Renal cortex interstitium (tissue), 15 donors: ENCODE results near the gene OBP2A. TPM values are rescaled to one million over a fixed set of nuclear protein-coding genes. Genes with fewer than 3 reads are reported as not detected.
"Not testable (repeated sequence)": the region's sequence is repeated elsewhere in the genome, so short reads cannot be mapped to it uniquely, and the experiment has no call there.

Experiments
- DNase-seq, 11 donors: peaks; one replicate each; pipeline ENCODE4 v3.0.0-alpha.2; 2013; ENCODE audit warnings: low read depth in 9 of 11, low spot score in 4 of 11; ENCODE audit errors: extremely low read depth in 1 of 11
- long read RNA-seq, 16 experiments: transcript quantifications; one replicate each; lab custom pipeline, GENCODE V29; 2026
- polyA plus RNA-seq, 3 donors: library from polyadenylated mRNA; unstranded; fragments of 120-200 nt; gene quantifications; one replicate each; pipeline ENCODE4 v1.2.1, GENCODE V29; 2013; ENCODE audit not compliant: insufficient read length in 3 of 3

OBP2A gene, protein sequence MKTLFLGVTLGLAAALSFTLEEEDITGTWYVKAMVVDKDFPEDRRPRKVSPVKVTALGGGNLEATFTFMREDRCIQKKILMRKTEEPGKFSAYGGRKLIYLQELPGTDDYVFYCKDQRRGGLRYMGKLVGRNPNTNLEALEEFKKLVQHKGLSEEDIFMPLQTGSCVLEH
- polyA plus RNA-seq: under 1 TPM in 1 of 3 donors, not detected in 2; 0.59 TPM
- long read RNA-seq, donor 1: 0 reads
- long read RNA-seq, donor 2: 0 reads
- long read RNA-seq, donor 3: 0 reads
- long read RNA-seq, donor 4: 0 reads
- long read RNA-seq, donor 5: 0 reads
- long read RNA-seq, donor 6: 0 reads
- long read RNA-seq, donor 7: 0 reads
- long read RNA-seq, donor 8: 0 reads
- long read RNA-seq, donor 9: 0 reads
- long read RNA-seq, donor 10: 0 reads
- long read RNA-seq, donor 11: 0 reads
- long read RNA-seq, donor 12: 0 reads
- long read RNA-seq, donor 13: 0 reads
- long read RNA-seq, donor 14: 0 reads
- long read RNA-seq, donor 15: 0 reads
- long read RNA-seq, donor 16: 0 reads

DNA sequence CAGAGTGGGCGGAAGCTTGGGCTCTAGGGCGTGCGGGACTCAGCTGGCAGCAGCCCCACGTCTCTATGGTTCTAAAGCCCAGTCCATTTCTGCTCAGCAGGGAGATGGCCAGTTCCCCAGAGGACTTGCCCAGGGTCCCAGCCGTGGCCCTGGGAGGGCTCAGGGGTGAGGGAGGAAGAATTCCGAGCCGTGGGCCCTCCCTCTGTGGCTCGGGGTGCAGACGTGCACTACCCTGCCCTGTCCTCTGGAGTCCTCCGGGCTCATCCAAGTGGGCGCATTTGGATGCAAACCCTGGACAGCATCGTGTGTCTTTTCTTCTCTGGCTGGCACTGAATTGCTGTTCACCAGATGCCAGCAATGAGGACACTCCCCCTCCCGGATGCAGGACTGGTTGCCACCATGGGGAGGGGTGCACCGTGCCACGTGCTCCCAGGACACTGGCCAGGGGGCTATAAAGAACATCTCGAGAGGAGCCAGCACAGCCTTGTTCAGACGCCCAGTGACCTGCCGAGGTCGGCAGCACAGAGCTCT, at the start of gene OBP2A:
TSS of gene OBP2A (plus strand) at position 481 of the 531 bp plus-strand sequence. CDS start 55 bp downstream, outside the sequence.
- not testable (repeated sequence) for DNase-seq

DNA sequence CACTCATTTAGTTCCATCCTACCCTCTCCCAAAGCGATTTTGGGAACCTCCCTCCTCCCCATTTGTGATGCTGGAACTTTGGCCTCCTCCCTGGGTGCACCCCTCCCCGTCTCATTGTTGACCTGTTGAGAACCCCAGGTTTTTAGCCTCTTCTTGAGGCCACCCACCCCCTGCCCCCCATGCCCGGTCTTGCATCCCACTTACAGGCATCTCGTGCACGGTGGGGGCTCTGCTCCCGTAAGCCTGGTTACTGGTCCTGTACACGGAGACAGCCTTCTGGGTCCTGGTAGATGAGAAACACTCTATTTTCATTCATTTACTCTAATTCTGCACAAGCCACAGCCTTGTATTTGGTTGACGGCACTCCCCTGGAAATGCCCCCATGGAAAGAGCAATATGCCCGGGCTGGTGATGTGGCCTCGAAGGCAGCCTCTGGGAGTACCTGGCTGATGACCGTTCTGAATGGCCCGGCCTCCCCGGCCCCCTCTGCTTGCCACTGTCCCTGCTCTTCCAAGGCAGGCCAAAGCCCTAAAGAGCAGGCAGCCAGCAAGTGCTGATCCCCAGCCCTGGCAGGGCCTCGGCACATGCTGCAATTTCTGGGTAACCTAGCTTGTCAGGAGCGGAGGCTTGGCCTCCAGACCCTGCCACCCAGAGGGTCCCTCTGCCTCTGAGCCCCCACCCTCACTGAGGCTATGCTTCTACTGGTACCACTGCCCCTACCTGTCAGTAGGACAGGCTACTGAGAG, 47.4 kb upstream of the OBP2A start:
- DNase-seq: no peak

DNA sequence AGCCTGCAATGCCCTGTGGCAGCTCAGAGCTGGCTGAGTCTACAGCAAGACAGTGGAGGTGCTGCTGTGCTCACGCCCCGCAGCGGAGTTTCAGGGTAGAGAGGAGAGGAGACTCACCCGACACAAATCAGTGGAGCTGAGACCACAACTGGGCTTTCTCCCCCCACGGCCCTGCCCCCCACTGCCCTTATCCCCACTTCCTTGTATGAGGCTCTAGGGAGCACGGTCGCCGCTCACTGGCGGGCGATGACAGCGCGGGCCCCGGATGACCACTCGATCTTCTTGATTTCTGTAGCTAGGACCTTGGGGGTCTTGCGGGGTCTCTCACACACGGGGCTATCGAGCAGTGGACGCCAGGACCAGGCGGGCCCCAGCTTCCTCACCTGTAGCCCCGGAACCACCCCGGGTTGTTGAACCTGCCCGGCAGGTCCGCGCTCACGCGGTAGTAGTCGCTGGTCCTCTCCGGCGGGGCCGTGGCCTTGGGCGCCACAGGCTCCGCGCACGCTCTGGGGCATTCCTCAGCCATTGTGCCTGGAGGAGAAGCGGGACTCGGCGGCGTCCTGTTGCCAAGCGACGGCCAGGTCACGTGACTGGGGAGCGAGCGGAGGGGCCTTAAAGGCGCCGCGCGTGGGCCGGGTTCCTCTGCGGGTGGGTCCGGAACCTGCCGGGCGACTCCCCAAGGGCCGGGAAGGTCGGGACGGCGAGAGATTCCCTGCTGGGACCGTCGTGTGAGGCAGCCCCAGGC, 46.4 kb upstream of the OBP2A start:
- peak; percentile 68 to 89 (median 83) for DNase-seq

DNA sequence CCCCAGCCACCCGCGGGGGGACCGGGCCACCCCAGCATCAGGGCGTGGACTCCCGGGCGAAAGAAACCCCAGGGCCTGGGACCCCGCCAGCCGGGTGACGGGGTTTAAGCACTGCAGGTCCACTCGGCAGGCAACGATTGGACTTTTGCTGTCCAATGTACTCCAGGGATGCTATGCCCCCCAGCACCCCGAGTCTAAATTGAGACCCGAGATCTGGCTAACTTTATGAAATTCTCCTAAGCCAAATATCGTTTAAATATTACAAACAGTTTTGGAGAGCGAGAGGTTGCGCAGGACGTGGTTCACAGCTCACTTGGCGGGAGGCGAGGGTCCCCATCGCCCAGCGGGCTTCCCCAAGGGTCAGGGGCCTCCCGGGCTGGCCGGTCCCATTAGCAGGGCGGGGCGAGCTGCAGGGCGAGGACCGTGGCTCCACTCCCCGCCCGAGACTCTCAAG, 45.8 kb upstream of the OBP2A start:
- peak in 1 of 11 donors; percentile 32 for DNase-seq

DNA sequence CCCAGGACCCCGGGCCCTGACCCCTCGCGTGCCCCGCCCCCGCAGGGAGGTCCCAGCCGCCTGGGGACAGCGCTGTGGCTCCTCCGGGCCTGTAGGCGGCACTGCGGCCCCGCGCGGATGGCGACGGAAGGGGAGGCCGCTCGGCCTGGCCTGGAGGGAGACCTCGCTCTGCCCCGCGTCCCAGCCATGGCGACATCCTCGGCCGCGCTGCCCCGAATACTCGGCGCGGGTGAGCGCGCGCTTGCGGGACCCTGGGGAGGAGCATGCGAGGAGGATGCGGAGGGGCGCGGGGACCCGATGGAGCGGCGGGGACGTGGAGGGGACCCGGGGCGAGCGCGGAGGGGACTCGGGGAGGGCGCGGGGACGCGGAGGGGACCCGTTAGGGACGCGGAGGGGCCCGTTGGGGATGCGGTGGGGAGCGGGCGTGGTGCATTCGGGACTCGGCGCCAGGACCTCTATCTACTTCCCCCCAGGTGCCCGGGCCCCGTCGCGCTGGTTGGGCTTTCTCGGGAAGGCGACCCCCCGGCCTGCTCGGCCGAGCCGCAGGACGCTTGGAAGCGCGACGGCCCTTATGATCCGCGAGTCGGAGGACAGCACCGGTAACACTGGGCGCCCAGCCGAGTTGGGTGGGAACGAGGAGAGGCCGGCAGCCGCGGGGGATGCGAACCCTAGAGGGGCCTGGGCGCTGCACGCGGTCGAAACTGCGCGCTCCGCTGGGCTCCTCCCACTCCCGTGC, 45.2 kb upstream of the OBP2A start, which contains the start of gene MRPS2:
TSS of gene MRPS2 (plus strand) at position 158 of the 736 bp plus-strand sequence. CDS start at position 187, 29 bp downstream.
- DNase-seq: peak in 10 of 11 donors; percentile 73 to 87 (median 84)

DNA sequence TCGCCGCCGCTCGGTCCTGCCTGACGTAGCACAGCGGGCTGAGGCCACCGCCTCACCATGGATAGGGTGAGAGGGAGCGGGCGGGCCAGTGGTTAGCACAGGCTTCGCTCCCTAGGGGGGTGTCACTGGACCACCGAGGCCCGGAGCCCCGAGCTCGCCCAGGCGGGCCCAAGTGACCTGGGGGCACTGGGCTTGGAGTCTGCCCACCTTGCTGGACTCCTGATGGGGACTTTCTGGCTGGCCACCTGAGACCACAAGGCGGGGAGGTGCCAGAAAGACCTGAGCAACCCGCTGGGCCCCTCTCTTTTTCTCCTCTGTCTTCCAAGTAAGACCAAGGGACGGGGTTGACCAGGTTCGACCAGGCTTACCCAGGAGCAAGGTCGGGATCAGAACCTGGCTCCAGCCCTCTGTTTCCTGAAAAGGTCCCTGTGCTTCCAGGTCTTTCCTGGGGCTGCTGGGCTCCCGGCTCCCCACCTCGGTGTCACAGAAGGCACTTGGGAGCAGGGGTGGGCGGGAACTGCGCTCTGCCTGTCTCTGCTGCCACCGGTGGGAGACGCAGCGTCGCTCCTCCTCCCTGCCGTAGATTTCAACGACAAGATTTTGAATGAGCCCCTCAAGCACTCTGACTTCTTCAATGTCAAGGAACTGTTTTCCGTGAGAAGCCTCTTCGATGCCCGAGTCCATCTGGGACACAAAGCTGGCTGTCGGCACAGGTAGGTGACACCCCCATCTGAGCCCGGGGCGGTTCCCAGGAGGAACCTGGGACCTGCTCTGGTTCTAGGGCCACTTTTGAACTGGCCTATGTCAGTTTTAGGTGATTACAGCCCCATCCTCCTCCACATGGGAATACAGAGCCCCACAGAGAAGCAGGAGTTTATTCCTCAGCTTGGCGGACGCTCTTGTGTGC, 44.4 kb upstream of the OBP2A start:
- peak in 1 of 11 donors; percentile 33 for DNase-seq

DNA sequence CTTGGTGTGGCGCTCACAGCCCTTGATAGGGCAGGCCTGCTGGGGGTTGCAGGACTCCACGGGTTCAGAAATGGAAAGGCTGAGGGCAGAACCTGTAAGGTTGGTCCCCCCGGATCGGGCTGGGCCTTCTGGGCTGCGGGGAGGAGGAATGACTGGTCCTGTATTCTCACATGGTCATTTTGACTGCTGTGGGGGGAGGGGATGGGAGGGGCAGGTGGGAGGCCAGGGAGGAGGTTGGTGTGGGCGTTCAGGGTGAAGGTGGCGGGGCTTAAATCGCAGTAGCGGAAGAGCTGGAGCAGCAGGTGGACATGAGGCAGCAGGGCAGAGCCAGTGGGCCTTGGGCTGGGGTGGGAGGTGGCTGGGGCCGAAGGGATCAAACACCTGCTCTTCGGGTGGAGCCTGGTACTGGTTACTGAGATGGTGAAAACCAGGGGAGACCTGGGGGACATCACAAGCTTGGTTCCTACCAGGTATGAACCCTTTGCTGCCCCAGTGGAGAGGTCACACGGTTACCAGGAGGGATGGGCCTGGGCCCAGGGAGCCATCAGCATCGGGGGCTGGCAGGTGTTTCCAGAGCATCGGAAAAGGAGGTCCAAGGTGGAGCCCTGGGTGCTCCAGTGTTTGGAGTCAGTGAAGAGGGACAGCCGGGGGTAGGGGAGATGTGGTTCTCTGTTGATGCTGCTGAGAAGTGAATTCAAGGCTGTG, 43.6 kb upstream of the OBP2A start:
- DNase-seq: no peak

DNA sequence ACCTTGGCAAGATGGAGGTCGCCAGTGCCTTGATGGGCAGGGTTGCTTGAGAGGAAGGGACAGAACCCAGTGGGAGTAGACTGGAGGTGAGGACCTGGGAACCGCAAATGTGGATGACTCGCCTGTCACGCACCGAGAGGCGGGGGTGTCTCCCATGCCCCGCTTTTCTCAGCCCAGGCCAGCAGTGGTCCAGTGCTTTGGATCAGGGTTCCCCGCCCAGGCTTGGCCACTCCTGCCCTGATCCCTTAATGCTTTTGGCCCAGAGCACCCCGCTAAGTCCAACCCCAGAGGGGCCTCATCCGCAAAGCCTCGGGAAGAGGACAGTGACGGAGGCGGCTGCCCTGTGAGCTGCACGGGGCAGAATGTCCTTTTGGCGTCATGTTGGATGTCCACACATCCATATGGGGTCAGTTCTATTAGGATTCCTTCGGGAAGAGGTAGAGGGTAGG, 43.0 kb upstream of the OBP2A start:
- DNase-seq: no peak

DNA sequence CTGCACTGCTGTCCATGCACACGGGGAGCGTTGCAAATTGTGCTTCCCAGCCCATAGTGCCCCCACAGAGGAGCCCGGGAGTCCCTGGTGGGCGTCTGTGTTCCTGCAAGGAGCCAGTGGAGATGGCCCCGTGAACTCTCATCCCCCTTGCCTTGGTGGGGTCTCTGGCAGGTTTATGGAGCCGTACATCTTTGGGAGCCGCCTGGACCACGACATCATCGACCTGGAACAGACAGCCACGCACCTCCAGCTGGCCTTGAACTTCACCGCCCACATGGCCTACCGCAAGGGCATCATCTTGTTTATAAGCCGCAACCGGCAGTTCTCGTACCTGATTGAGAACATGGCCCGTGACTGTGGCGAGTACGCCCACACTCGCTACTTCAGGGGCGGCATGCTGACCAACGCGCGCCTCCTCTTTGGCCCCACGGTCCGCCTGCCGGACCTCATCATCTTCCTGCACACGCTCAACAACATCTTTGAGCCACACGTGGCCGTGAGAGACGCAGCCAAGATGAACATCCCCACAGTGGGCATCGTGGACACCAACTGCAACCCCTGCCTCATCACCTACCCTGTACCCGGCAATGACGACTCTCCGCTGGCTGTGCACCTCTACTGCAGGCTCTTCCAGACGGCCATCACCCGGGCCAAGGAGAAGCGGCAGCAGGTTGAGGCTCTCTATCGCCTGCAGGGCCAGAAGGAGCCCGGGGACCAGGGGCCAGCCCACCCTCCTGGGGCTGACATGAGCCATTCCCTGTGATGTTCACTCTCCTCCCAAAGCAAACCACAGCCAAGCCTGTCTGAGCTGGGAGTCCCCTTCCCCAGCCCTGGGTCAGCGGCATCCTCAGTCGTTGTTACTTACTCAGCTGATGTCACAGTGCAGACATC, 42.3 kb upstream of the OBP2A start:
- no peak for DNase-seq

DNA sequence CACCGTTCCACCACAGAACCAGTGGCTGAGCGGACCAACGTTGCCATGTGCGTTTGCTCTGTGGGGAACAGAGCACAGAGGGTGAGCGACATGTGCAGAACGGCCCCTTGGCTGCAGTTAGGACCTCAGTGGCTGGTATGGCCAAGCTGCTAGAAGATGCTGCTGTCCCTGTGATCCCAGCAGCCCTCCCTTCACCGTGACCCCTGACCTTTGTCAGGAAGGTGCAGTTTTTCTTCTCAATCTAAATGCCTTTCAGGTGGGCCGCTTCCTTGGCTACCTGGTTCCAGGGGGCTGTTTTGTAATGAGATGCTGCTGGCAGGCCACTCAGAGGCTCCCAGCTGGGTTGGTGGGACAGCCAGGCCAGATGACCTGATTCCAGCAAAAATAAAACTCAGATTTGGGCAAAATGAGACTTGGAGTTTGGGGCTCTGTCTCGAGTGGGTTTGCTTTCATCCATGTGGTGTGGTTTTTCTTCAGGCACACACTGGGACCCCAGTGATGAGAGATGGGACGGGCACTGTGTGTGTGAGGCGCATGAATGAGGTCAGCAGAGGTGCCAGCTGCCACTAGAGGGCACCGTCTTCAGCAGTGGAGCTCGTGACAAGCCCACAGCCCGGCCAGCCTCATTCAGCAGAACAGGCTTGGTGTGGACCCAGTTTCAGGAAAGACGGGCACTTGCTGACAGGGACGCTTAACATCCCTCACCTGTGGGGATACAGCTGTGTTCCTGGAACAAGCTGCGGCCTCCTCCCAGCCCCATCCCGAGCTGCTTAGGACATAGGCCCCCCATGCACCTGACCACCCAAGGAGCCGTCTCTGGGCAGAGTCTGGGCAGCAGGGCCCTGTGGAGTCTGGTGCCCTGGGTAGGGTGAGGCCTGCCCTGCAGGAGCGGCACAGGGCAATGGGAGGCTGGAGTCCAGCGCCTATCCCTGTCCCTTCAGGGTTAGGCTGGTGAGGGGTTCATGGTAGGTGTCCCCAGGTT, 41.4 kb upstream of the OBP2A start:
- peak in 1 of 11 donors; percentile 35 for DNase-seq

DNA sequence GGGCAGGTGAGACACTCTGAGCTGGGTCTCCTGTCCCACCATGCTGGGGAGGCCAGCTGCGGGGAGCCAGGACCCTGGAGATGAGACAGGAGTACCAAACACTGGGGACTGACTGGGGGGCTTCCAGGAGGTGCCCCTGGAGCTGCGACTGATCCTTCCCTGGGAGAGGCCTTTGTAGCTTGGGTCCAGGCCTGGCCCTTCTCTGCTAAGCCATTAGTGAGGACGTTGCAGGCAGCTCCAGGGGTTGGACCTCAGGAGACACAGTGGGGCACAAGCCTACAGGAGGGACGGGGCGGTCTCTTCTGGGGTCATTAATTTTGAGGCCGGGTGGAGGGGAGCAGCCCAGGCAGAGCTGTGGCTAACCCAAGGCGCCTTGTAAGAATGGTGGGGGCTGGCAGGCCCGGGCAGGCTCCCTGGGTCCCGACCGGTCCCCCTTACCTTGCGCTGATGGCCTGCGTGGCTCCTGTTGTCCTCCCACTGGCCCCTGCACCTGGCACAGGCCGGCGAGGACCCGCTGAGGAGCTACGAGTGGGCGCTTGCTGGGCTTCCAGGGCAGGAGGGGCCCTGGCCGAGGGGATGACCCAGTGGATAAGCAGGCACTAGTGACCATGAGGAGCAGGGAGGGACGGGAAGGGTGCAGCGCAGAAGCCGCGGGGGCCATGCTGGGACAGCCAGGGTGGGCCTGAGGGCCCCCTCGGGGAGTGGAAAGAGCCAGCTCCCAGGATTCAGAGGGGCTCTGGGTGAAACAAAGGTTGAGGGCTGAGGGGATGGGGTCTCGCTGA, 40.3 kb upstream of the OBP2A start:
- no peak for DNase-seq

DNA sequence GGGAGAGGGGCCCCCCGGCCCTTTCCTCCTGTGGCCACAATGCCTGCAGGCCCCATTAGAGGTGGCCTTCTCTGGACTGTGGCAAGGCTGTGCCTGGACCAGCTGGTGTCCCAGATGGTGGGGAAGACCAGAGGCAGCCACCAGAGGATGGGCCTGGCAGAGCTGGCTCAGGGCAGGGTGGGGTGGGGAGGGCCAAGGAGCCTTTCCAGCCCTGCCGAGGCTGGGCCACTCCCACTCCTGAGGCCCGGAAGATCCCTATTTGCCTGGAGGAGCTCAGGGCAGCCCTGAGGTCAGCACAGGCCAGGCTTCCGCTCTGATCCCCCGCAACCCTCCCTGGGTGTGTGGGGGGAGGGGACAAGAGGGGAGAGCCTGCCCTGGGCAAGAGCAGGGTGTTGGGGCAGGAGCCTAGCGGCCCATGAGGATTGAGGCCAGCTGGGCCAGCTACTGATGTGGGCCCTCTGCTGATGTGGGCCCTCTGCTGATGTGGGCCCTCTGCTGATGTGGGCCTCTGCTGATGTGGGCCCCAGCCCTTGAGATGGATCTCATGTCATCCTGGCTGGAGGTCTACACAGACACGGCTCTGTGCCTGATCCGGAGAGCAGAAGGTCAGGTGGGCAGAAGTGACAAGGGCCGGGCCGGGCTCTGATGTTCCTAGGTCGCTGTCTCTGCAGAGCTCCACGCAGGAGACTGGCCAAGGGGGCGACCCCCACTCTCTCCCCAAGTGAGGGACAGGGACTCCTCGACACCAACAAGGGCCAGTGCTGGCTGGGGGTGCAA, 39.4 kb upstream of the OBP2A start:
- no peak for DNase-seq
